ENCODE measurements around the gene STRIP1. TPM values are rescaled to one million over a fixed set of nuclear protein-coding genes. Genes with fewer than 3 reads are reported as not detected.

Gene STRIP1
- total and polyA plus RNA-seq, 10 of the 15 experiments (the other 5 are each of a cell fraction or from before 2014, with no cell fraction given) = 6.3 to 26.6 (median 18.0) TPM

DNA sequence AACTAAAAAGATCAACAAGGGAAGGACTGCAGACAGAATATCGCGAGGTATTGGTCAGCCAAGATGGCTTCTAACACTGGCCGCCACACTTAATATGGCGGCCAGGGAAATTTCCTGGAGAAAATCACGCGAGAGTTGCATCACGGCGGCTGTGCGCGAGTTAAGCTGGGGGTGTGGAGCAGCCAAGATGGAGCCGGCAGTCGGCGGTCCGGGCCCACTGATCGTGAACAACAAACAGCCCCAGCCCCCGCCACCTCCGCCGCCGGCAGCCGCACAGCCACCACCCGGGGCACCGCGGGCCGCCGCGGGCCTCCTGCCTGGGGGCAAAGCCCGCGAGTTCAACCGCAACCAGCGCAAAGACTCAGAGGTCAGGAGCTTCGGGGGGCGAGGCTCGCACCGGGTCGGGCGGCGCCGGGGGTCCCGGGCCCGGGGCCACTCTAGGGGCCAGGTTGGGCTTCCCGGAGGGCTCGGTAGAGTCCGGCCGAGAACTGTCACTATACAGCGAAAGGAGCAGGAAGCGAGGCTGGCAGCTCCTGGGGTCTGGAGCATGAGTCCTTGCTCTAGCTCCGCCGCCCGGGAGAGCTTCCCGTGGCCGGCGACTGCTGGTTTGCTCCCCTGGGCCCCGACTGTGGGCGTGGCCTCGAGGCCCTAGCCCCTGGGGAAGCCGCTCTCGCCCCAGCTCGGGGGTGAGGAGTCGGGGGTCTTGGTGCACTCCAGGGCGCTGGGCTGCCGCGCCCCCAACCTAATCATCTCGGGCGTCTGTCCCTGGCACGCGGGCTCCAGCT, at the start of gene STRIP1 (continued):
- TF ChIP-seq ZZZ3 (IDR thresholded peaks at IDR 0.05; ENCODE audit: control insufficient read depth, insufficient read length, low read depth) (no peak), BRCA1 (IDR thresholded peaks at IDR 0.05; ENCODE audit: low read depth, low read length) (peak; percentile 95), KAT2A (conservative IDR thresholded peaks at IDR 0.05; ENCODE audit: control insufficient read depth, low read depth, low read length) (no peak), EZH2 (IDR thresholded peaks at IDR 0.05; ENCODE audit: borderline replicate concordance, control insufficient read depth, low read depth, low read length) (no peak), JUND (IDR thresholded peaks at IDR 0.05; ENCODE audit: low read depth, low read length) (no peak), MXI1 (IDR thresholded peaks at IDR 0.05; ENCODE audit: low read depth, low read length) (peak; percentile 91; the same call in 1 of the 2 replicates), MEF2B (IDR thresholded peaks at IDR 0.05; ENCODE audit: partially characterized antibody, poor library complexity, severe bottlenecking) (peak; percentile 72), CREB1 (IDR thresholded peaks at IDR 0.05; ENCODE audit: low read depth) (peak; percentile 70), RBBP5 (conservative IDR thresholded peaks at IDR 0.05) (no peak), PAX8 (IDR thresholded peaks at IDR 0.05) (no peak), CBX5 (IDR thresholded peaks at IDR 0.05; ENCODE audit: low read depth) (no peak)
- TF ChIP-seq, protein P1, sequence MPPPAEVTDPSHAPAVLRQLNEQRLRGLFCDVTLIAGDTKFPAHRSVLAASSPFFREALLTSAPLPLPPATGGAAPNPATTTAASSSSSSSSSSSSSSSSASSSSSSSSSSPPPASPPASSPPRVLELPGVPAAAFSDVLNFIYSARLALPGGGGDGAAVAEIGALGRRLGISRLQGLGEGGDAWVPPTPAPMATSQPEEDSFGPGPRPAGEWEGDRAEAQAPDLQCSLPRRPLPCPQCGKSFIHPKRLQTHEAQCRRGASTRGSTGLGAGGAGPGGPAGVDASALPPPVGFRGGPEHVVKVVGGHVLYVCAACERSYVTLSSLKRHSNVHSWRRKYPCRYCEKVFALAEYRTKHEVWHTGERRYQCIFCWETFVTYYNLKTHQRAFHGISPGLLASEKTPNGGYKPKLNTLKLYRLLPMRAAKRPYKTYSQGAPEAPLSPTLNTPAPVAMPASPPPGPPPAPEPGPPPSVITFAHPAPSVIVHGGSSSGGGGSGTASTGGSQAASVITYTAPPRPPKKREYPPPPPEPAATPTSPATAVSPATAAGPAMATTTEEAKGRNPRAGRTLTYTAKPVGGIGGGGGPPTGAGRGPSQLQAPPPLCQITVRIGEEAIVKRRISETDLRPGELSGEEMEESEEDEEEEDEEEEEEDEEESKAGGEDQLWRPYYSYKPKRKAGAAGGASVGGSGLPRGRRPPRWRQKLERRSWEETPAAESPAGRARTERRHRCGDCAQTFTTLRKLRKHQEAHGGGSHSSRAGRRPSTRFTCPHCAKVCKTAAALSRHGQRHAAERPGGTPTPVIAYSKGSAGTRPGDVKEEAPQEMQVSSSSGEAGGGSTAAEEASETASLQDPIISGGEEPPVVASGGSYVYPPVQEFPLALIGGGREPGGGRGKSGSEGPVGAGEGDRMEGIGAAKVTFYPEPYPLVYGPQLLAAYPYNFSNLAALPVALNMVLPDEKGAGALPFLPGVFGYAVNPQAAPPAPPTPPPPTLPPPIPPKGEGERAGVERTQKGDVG (CRISPR knock-in tag; IDR thresholded peaks at IDR 0.05) = no peak
- TF ChIP-seq, protein P2, sequence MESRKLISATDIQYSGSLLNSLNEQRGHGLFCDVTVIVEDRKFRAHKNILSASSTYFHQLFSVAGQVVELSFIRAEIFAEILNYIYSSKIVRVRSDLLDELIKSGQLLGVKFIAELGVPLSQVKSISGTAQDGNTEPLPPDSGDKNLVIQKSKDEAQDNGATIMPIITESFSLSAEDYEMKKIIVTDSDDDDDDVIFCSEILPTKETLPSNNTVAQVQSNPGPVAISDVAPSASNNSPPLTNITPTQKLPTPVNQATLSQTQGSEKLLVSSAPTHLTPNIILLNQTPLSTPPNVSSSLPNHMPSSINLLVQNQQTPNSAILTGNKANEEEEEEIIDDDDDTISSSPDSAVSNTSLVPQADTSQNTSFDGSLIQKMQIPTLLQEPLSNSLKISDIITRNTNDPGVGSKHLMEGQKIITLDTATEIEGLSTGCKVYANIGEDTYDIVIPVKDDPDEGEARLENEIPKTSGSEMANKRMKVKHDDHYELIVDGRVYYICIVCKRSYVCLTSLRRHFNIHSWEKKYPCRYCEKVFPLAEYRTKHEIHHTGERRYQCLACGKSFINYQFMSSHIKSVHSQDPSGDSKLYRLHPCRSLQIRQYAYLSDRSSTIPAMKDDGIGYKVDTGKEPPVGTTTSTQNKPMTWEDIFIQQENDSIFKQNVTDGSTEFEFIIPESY (IDR thresholded peaks at IDR 0.05) = no peak
- TF ChIP-seq, protein P3, sequence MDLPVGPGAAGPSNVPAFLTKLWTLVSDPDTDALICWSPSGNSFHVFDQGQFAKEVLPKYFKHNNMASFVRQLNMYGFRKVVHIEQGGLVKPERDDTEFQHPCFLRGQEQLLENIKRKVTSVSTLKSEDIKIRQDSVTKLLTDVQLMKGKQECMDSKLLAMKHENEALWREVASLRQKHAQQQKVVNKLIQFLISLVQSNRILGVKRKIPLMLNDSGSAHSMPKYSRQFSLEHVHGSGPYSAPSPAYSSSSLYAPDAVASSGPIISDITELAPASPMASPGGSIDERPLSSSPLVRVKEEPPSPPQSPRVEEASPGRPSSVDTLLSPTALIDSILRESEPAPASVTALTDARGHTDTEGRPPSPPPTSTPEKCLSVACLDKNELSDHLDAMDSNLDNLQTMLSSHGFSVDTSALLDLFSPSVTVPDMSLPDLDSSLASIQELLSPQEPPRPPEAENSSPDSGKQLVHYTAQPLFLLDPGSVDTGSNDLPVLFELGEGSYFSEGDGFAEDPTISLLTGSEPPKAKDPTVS (IDR thresholded peaks at IDR 0.05; ENCODE audit: low read depth, low read length) = peak; percentile 74; the same call in 1 of the 2 replicates
- TF ChIP-seq, protein P4, sequence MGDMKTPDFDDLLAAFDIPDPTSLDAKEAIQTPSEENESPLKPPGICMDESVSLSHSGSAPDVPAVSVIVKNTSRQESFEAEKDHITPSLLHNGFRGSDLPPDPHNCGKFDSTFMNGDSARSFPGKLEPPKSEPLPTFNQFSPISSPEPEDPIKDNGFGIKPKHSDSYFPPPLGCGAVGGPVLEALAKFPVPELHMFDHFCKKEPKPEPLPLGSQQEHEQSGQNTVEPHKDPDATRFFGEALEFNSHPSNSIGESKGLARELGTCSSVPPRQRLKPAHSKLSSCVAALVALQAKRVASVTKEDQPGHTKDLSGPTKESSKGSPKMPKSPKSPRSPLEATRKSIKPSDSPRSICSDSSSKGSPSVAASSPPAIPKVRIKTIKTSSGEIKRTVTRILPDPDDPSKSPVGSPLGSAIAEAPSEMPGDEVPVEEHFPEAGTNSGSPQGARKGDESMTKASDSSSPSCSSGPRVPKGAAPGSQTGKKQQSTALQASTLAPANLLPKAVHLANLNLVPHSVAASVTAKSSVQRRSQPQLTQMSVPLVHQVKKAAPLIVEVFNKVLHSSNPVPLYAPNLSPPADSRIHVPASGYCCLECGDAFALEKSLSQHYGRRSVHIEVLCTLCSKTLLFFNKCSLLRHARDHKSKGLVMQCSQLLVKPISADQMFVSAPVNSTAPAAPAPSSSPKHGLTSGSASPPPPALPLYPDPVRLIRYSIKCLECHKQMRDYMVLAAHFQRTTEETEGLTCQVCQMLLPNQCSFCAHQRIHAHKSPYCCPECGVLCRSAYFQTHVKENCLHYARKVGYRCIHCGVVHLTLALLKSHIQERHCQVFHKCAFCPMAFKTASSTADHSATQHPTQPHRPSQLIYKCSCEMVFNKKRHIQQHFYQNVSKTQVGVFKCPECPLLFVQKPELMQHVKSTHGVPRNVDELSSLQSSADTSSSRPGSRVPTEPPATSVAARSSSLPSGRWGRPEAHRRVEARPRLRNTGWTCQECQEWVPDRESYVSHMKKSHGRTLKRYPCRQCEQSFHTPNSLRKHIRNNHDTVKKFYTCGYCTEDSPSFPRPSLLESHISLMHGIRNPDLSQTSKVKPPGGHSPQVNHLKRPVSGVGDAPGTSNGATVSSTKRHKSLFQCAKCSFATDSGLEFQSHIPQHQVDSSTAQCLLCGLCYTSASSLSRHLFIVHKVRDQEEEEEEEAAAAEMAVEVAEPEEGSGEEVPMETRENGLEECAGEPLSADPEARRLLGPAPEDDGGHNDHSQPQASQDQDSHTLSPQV (IDR thresholded peaks at IDR 0.05) = peak; percentile 100
